GM19240 (cell line): Measurements from ENCODE around the gene MAEA.

Experiments
- DNase-seq: peaks from one replicate; pipeline ENCODE4 v3.0.0; 2011; ENCODE audit warnings: low spot score; ENCODE audit not compliant: insufficient read length

The MAEA gene

GRCh38 chr4:1350169-1350520 is 60.5 kb downstream of the MAEA start:
- no peak for DNase-seq

GRCh38 chr4:1351854-1352566 is 62.3 kb downstream of the MAEA start:
- peak; percentile 93 for DNase-seq

- no peak for DNase-seq
These were observed 62.8 kb downstream of the MAEA start for GRCh38 chr4:1352567-1352900.

- DNase-seq, result no peak
These were observed 63.7 kb downstream of the MAEA start for GRCh38 chr4:1353186-1354055.

- DNase-seq, result no peak
These were observed 64.7 kb downstream of the MAEA start for GRCh38 chr4:1354136-1354982.

GRCh38 chr4:1354983-1355275 is 65.2 kb downstream of the MAEA start:
- no peak for DNase-seq

GRCh38 chr4:1355378-1355777 is 65.7 kb downstream of the MAEA start:
- no peak for DNase-seq

GRCh38 chr4:1356181-1356998 is 66.7 kb downstream of the MAEA start:
- DNase-seq, result peak; percentile 37

- DNase-seq, result no peak
These were observed 67.9 kb downstream of the MAEA start for GRCh38 chr4:1357356-1358248.

- no peak for DNase-seq
These were observed 68.9 kb downstream of the MAEA start for GRCh38 chr4:1358421-1359143.

- DNase-seq, result no peak
These were observed 69.4 kb downstream of the MAEA start for GRCh38 chr4:1359144-1359501.

- DNase-seq, result no peak
These were observed 70.3 kb downstream of the MAEA start for GRCh38 chr4:1359976-1360375.

- DNase-seq, result no peak
These were observed 71.0 kb downstream of the MAEA start for GRCh38 chr4:1360423-1361283.

- no peak for DNase-seq
These were observed 71.7 kb downstream of the MAEA start for GRCh38 chr4:1361431-1361830.

GRCh38 chr4:1362046-1362445 is 72.4 kb downstream of the MAEA start:
- no peak for DNase-seq

GRCh38 chr4:1362521-1362920 is 72.8 kb downstream of the MAEA start:
- DNase-seq, result no peak

- DNase-seq, result no peak
These were observed 73.8 kb downstream of the MAEA start for GRCh38 chr4:1363513-1363912.

- DNase-seq, result no peak
These were observed 74.5 kb downstream of the MAEA start for GRCh38 chr4:1364217-1364616.

- DNase-seq, result no peak
These were observed 75.1 kb downstream of the MAEA start for GRCh38 chr4:1364748-1365147.
